Nephron (organoid): ENCODE data around the gene GAREM1.
"Not testable (repeated sequence)": the region's sequence is repeated elsewhere in the genome, so short reads cannot be mapped to it uniquely, and the experiment has no call there.

Source experiments
- H3K27ac Mint-ChIP-seq, 3 experiments: 2 replicates each; pipeline ENCODE4 v1.8.0; 2020; ENCODE audit warnings: mixed read lengths in 3 of 3, mild to moderate bottlenecking in 2 of 3, moderate library complexity in 1 of 3
- H3K27me3 Mint-ChIP-seq: 2 replicates; pipeline ENCODE4 v1.8.0; 2021; ENCODE audit warnings: low read depth, mild to moderate bottlenecking, moderate library complexity, mixed read lengths
- H3K36me3 Mint-ChIP-seq: 2 replicates; pipeline ENCODE4 v1.8.0; 2020; ENCODE audit warnings: low read depth, mixed read lengths
- H3K4me1 Mint-ChIP-seq: 2 replicates; pipeline ENCODE4 v1.8.0; 2020; ENCODE audit warnings: mixed read lengths
- H3K4me3 Mint-ChIP-seq, 3 experiments: 2 replicates each; pipeline ENCODE4 v1.8.0; 2020; ENCODE audit warnings: mild to moderate bottlenecking in 3 of 3, mixed read lengths in 3 of 3, moderate library complexity in 2 of 3
- H3K9me3 Mint-ChIP-seq: 2 replicates; pipeline ENCODE4 v1.8.0; 2020; ENCODE audit warnings: mixed read lengths
- CTCF ChIP-seq, 3 experiments: fragments of 200-600 bp; sonication (generic); IDR thresholded peaks; one replicate each; pipeline ENCODE4 v1.5.0; 2021; ENCODE audit warnings: antibody characterized with exemption in 3 of 3; ENCODE audit not compliant: unreplicated experiment in 3 of 3

GAREM1 gene

DNA sequence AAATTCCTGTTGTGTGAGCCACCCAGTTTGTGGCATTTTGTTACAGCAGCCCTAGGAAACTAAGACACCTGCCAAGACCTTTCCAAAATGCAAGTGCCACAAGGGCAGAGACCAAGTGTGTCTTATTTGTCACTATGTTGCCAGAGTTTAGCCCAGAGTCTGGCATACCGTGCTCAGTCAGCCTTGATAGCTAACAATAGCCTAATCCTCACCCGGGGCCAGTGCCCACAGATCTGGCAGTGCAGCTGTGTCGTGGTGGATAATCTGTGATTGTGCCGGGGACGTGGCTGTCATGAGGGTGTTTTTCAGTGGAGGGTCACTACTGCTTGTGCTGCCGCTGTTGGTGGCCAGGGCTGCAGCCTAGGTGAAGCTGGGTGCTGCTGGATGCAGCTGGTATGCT, 227.3 kb downstream of the GAREM1 start:
- no peaks in the 10 kb centered on the region for H3K36me3 Mint-ChIP-seq
- H3K27me3 Mint-ChIP-seq, result no peaks in the 10 kb centered on the region
- no peaks in the 10 kb centered on the region for H3K4me1 Mint-ChIP-seq
- no peaks in the 10 kb centered on the region for H3K9me3 Mint-ChIP-seq
- no peak overlapping the region for H3K27ac Mint-ChIP-seq
- H3K4me3 Mint-ChIP-seq, result no peak overlapping the region
- TF ChIP-seq CTCF (IDR thresholded peaks at IDR 0.05; ENCODE audit: unreplicated experiment in 3 of 3), result no peak

- Mint-ChIP-seq H3K4me1 (no peaks in the 10 kb centered on the region), H3K4me3 (no peak overlapping the region), H3K27me3 (no peaks in the 10 kb centered on the region), H3K36me3 (no peaks in the 10 kb centered on the region), H3K27ac (no peak overlapping the region), H3K9me3 (no peaks in the 10 kb centered on the region)
- TF ChIP-seq CTCF (IDR thresholded peaks at IDR 0.05; ENCODE audit: unreplicated experiment in 3 of 3), result no peak
Observed at GRCh38 chr18:32242395-32242794, 228.3 kb downstream of the GAREM1 start.

DNA sequence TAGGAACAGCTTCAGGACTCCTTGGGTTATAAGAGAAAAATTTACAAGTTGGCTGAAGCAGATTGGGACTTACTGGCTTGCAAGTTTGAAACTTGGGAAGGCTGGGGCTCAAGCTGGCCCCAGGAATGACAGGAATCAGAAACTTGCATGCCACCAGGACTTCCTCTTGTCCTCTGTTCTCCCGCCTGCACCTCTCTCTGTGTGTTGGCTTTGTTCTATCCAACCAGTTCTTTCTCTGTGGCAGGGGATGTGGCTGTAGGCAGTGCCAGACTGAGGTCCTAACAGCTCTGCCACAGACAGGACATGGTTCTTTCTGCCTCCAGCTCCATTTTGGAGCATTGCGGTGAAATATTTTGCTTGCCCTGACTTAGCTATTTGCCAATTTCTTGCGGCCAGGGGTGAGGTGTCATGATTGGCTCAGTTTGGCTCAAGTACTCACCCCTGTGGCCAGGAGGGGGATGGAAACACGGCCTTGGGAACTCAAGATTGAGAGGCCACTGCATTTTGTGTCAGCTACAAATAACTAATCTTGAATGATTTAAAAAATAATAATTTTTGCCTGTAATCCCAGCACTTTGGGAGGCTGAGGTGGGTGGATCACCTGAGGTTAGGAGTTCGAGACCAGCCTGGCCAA, 231.9 kb downstream of the GAREM1 start:
- Mint-ChIP-seq H3K9me3 (peaks cover 3% of the 10 kb centered on the region), H3K27ac (no peak overlapping the region), H3K36me3 (peaks cover 3% of the 10 kb centered on the region), H3K4me1 (no peaks in the 10 kb centered on the region), H3K4me3 (no peak overlapping the region), H3K27me3 (no peaks in the 10 kb centered on the region)
- TF ChIP-seq CTCF (IDR thresholded peaks at IDR 0.05; ENCODE audit: unreplicated experiment in 3 of 3), result no peak

DNA sequence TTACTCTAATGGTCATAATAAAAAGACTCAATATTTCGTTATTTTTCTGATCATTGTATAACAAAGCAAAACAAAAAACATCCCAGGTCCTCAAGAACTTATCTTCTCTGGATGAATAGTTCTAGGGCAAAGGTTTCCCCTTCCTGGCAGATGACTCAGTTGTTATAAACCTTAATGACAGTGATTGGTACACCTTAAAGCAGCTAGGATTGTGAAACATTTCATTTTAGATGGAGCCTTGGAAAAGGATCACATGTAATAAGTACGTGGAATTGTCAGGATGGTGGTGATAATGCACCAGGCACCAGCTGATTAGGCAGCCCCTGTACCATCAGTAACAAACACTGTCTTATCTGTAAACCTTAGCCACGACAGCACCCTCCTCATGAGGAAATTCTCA, 233.6 kb downstream of the GAREM1 start:
- Mint-ChIP-seq H3K27ac (no peak overlapping the region), H3K9me3 (peaks cover 4% of the 10 kb centered on the region)

GRCh38 chr18:32233348-32233747, 237.3 kb downstream of the GAREM1 start:
- H3K4me1 Mint-ChIP-seq, H3K36me3 Mint-ChIP-seq, H3K27ac Mint-ChIP-seq, H3K4me3 Mint-ChIP-seq, H3K9me3 Mint-ChIP-seq, H3K27me3 Mint-ChIP-seq: not testable (repeated sequence)

More for the DNA sequence above, 233.6 kb downstream of the GAREM1 start:
- H3K4me3 Mint-ChIP-seq, result no peak overlapping the region
- no peak for TF ChIP-seq CTCF (IDR thresholded peaks at IDR 0.05; ENCODE audit: unreplicated experiment in 3 of 3)
- no peaks in the 10 kb centered on the region for H3K4me1 Mint-ChIP-seq
- peaks cover 3% of the 10 kb centered on the region for H3K36me3 Mint-ChIP-seq
- no peaks in the 10 kb centered on the region for H3K27me3 Mint-ChIP-seq

- no peak for TF ChIP-seq CTCF (IDR thresholded peaks at IDR 0.05; ENCODE audit: unreplicated experiment in 3 of 3)
- Mint-ChIP-seq H3K4me3 (no peak overlapping the region), H3K4me1 (no peaks in the 10 kb centered on the region), H3K27me3 (no peaks in the 10 kb centered on the region), H3K9me3 (no peaks in the 10 kb centered on the region), H3K36me3 (no peaks in the 10 kb centered on the region), H3K27ac (no peak overlapping the region)
Observed at GRCh38 chr18:32219431-32220018, 251.2 kb downstream of the GAREM1 start.
